GM23248 (cell line): ENCODE data around the gene CACNA1C. TPM values are rescaled to one million over a fixed set of nuclear protein-coding genes. Genes with fewer than 3 reads are reported as not detected.

Experiments used
- DNase-seq: peaks from one replicate; pipeline ENCODE4 v3.0.0-alpha.2; 2015
- H2AFZ ChIP-seq: fragments of 200-600 bp; sonication (generic); 2 replicates; pipeline ENCODE4 v1.6.1; 2016; ENCODE audit warnings: antibody characterized with exemption
- H3F3A ChIP-seq: fragments of 200-600 bp; sonication (generic); 2 replicates; pipeline ENCODE4 v1.6.1; 2016; ENCODE audit warnings: mild to moderate bottlenecking, antibody characterized with exemption, mixed run types; ENCODE audit not compliant: insufficient read depth
- H3K27ac ChIP-seq: fragments of 200-600 bp; sonication (generic); 2 replicates; pipeline ENCODE4 v1.5.1; 2016; ENCODE audit warnings: mild to moderate bottlenecking
- H3K27me3 ChIP-seq: fragments of 200-600 bp; sonication (generic); replicated peaks from 2 replicates; pipeline ENCODE4 v1.6.1; 2016; ENCODE audit warnings: mild to moderate bottlenecking; ENCODE audit not compliant: insufficient read depth
- H3K36me3 ChIP-seq: fragments of 200-600 bp; sonication (generic); 2 replicates; pipeline ENCODE4 v1.6.1; 2016; ENCODE audit warnings: low read depth, mild to moderate bottlenecking
- H3K4me1 ChIP-seq: fragments of 200-600 bp; sonication (generic); 2 replicates; pipeline ENCODE4 v1.6.1; 2016; ENCODE audit warnings: mild to moderate bottlenecking; ENCODE audit not compliant: insufficient read depth
- H3K4me2 ChIP-seq: fragments of 200-600 bp; sonication (generic); one replicate; pipeline ENCODE4 v1.6.1; 2016; ENCODE audit warnings: mild to moderate bottlenecking; ENCODE audit not compliant: unreplicated experiment
- H3K4me3 ChIP-seq: fragments of 200-600 bp; sonication (generic); 2 replicates; pipeline ENCODE4 v1.5.1; 2016; ENCODE audit warnings: mild to moderate bottlenecking
- H3K79me2 ChIP-seq: fragments of 200-600 bp; sonication (generic); 2 replicates; pipeline ENCODE4 v1.6.1; 2016; ENCODE audit warnings: mild to moderate bottlenecking; ENCODE audit not compliant: insufficient read depth
- H3K9ac ChIP-seq: fragments of 200-600 bp; sonication (generic); 2 replicates; pipeline ENCODE4 v1.6.1; 2016; ENCODE audit warnings: mild to moderate bottlenecking
- H3K9me2 ChIP-seq: fragments of 200-600 bp; sonication (generic); 2 replicates; pipeline ENCODE4 v1.6.1; 2016; ENCODE audit warnings: mixed run types, mild to moderate bottlenecking, moderate library complexity; ENCODE audit not compliant: insufficient read depth
- H3K9me3 ChIP-seq: fragments of 200-600 bp; sonication (generic); one replicate; pipeline ENCODE4 v1.6.1; 2017; ENCODE audit warnings: low read depth
- H4K20me1 ChIP-seq: fragments of 200-600 bp; sonication (generic); 2 replicates; pipeline ENCODE4 v1.6.0; 2016; ENCODE audit not compliant: insufficient read depth
- EZH2 ChIP-seq: fragments of 200-600 bp; sonication (generic); IDR thresholded peaks from 2 replicates; pipeline ENCODE4 v1.6.1; 2018; ENCODE audit warnings: antibody characterized with exemption, mild to moderate bottlenecking; ENCODE audit not compliant: insufficient read depth, poor library complexity, severe bottlenecking
- EZH2phosphoT487 ChIP-seq: fragments of 200-600 bp; sonication (generic); IDR thresholded peaks from 2 replicates; pipeline ENCODE4 v1.6.1; 2018; ENCODE audit warnings: antibody characterized with exemption, moderate library complexity, mild to moderate bottlenecking, low read depth; ENCODE audit not compliant: insufficient read depth
- WGBS, 2 experiments: methylation state at CpG; one replicate each; pipeline ENCODE4 v1.1.6; 2015 to 2017; ENCODE audit warnings: low lambda C conversion rate in 2 of 2, low coverage in 1 of 2; ENCODE audit errors: missing lambda C conversion rate in 2 of 2; 5-methylcytosine and 5-hydroxymethylcytosine counted together
- in situ Hi-C: fragments of 300-500 bp; cut with MboI; formaldehyde crosslinking; loops from 2 replicates; pipeline ENCODE4 v1.15.0; 2020
- polyA plus RNA-seq: library from polyadenylated mRNA; unstranded; fragments of >200 nt; fragmentation: Nextera tagmentation; extraction: Ambion mirVana; gene quantifications from 2 replicates; pipeline ENCODE4 v1.2.1, GENCODE V29; 2016
- total RNA-seq: library from RNA; depleted of rRNA; stranded (reverse); fragments of >200 nt; shearing (Covaris generic); gene quantifications from 2 replicates; pipeline ENCODE4 v1.2.3, GENCODE V29; 2014

Gene CACNA1C
- total and polyA plus RNA-seq, 2 experiments from 2014 or later, result 4.9 to 11.5 TPM

DNA sequence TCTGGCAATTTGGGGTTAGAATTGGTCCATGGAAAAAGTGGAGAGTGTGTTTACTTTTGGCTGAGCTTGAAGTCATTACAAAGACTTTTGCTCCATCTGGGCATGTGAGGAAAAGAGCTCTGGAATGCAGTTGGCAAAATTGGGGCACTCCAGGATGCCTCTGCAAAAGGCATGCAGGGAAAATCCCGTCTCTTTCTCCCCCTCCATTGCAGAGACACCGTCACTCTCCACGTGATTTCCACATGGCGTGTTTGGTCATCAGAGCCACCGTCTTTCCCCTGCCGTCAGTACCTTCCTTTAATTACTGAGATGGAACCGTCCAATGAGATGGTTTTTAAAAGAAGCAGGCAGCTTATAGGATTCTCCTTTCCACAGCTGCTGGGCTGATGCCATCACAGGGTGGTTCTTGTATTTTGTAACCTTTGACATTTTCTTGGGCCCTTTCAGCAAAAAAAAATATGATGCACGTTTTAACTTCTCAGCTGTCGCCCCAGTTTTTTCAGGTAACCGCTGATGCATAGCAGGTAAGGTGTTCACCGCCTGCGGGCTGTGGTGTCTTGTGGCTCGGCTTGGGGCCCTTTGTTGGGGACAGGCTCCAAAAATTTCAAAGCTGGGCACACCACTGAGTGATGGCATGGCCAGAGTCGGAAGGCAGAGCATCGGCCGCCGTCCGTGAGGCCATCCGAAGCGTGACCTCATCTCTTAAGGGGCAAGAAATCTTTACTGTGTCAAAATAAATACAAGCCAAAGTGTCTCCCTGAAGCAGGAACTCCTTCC, 68.4 kb downstream of the CACNA1C start:
- Histone ChIP-seq H2AFZ (no peak overlapping the region), H3F3A (no peaks in the 10 kb centered on the region), H3K79me2 (peaks cover 37% of the 10 kb centered on the region), H4K20me1 (no peaks in the 10 kb centered on the region), H3K4me1 (0 out of 2 replicates have a peak, but pooled peaks cover 6% of the 10 kb centered on the region), H3K9me2 (no peaks in the 10 kb centered on the region), H3K36me3 (peaks cover 3% of the 10 kb centered on the region; the same call in 1 of the 2 replicates), H3K27me3 (no peaks in the 10 kb centered on the region), H3K4me3 (no peak overlapping the region), H3K9ac (no peak overlapping the region), H3K4me2 (no peak overlapping the region), H3K27ac (no peak overlapping the region), H3K9me3 (no peaks in the 10 kb centered on the region)
- DNase-seq, result no peak
- TF ChIP-seq EZH2phosphoT487, result no peak
- TF ChIP-seq EZH2, result no peak
- in situ Hi-C loops, result no loop called here
- 89 to 91% methylated on average over 20 of the region's 20 CpGs for WGBS, 2 experiments

DNA sequence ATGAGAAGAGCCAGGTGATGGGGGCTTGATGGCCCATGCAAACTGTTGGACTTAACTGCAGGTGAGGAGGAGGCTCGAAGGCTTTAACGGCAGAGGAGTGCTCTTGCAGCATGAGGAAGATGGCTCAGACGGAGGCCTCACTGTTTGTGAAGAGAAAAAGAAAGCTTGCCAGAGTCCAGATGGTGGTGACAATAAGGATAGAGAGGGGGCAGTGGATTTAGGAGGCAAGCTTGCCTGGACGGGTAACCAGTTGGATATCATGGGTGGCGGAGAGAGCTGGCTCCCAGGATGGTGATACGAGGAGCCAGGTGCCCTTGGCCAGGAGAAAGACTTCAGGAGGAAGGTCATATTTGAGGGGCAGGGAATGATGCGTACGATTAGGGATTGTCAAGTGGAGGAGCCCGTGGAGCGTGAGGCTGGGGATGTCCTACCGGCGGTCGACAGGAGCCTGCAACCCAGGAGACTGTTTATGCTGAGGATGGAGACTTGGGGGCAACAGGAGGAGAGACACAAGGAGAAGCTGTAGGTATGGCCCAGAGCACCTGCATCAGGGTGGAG, 71.8 kb downstream of the CACNA1C start:
- H3K4me1 ChIP-seq, result peaks cover 19% of the 10 kb centered on the region
- in situ Hi-C loops, result no loop called here
- peaks cover 36% of the 10 kb centered on the region; the same call in 1 of the 2 replicates for H3K79me2 ChIP-seq
- H3K9me2 ChIP-seq, result no peaks in the 10 kb centered on the region
- no peak overlapping the region for H3K4me3 ChIP-seq
- no peaks in the 10 kb centered on the region for H3K27me3 ChIP-seq
- no peaks in the 10 kb centered on the region for H4K20me1 ChIP-seq
- H3K9ac ChIP-seq, result no peak overlapping the region
- peaks cover 19% of the 10 kb centered on the region for H3F3A ChIP-seq
- H3K9me3 ChIP-seq, result no peaks in the 10 kb centered on the region
- no peak for DNase-seq
- peaks cover 3% of the 10 kb centered on the region; the same call in 1 of the 2 replicates for H3K36me3 ChIP-seq
- H3K4me2 ChIP-seq, result no peak overlapping the region
- 92% methylated on average over 13 of the region's 13 CpGs for WGBS, 2 experiments
- no peak overlapping the region for H2AFZ ChIP-seq
- TF ChIP-seq EZH2phosphoT487 (no peak), EZH2 (no peak)
- H3K27ac ChIP-seq, result no peak overlapping the region

DNA sequence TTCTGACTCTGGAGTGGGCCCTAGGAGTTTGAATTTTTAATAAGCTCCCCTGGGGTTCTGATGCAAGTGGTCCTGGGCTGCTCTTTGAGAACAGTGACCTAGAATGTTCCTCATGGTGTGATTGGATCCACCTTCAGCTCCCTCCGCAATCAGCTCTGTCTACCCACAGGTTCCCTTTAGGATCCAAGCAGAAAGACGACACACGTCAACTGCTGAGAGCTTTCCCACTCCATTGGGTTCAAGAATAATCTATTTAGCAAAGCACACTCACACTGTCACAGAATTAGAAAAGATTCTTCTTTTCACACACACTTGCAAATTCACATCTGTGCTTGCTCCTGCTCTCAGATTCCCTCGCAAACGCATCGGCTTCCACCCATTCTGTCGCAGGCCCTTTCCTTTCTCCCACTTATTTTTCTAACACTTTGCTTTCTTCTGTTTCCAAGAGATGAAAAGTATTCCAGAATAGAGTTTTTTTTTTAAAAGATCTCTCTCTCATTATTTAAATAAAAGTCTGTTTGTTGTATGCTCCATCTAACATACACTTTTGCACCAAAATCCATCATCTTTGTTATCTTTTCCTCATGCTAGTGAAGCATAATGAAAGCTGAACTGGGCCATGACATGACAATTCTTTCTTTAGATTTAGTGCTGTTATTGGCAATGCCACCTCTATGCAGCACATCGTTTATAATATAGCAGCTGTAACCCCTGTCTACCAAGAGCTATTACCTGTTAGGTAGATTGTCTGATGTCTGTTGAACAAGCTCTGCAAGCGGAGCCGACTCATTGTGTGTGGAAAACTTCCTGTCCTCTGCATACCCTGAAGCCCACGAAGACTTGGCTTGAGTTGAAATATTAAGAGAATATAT, 73.1 kb downstream of the CACNA1C start:
- H3F3A ChIP-seq, result peaks cover 25% of the 10 kb centered on the region
- WGBS, 2 experiments, result 96 to 98% methylated on average over 11 of the region's 11 CpGs
- no peak for DNase-seq

More for the DNA sequence above, 73.1 kb downstream of the CACNA1C start:
- no peaks in the 10 kb centered on the region for H3K9me2 ChIP-seq
- TF ChIP-seq EZH2 (no peak), EZH2phosphoT487 (no peak)
- H3K27ac ChIP-seq, result no peak overlapping the region
- H4K20me1 ChIP-seq, result no peaks in the 10 kb centered on the region
- H3K27me3 ChIP-seq, result no peaks in the 10 kb centered on the region
- H2AFZ ChIP-seq, result no peak overlapping the region
- H3K79me2 ChIP-seq, result peaks cover 36% of the 10 kb centered on the region; the same call in 1 of the 2 replicates
- in situ Hi-C loops, result no loop called here
- no peak overlapping the region for H3K4me3 ChIP-seq
- H3K9ac ChIP-seq, result no peak overlapping the region
- peaks cover 18% of the 10 kb centered on the region for H3K4me1 ChIP-seq
- H3K36me3 ChIP-seq, result peaks cover 3% of the 10 kb centered on the region; the same call in 1 of the 2 replicates
- H3K9me3 ChIP-seq, result no peaks in the 10 kb centered on the region
- H3K4me2 ChIP-seq, result no peak overlapping the region
